GM19240 (cell line): ENCODE results near the gene MRPS25.

Experiments used
- DNase-seq: peaks from one replicate; pipeline ENCODE4 v3.0.0; 2011; ENCODE audit warnings: low spot score; ENCODE audit not compliant: insufficient read length

MRPS25 gene

GRCh38 chr3:15083252-15083651 is 18.1 kb upstream of the MRPS25 start:
- no peak for DNase-seq

GRCh38 chr3:15081960-15082664 is 17.0 kb upstream of the MRPS25 start:
- no peak for DNase-seq

DNA sequence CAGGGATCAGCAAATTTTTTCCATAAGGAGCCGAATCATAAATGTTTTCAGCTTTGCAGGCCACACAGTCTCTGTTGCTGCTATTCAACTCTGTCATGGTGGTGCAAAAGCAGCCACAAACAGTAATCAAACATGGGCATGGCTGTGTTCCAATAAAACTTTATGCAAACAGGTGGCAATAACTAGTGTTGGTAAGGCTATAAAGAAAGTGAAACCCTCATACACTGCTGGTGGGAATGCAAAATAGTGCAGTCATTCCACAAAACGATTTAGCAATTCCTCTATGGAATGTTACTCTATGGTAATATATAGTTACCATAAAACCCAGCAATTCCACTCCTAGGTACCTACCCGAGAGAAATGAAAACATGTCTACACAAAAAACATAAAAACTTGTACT is 14.0 kb upstream of the MRPS25 start:
- DNase-seq = no peak

DNA sequence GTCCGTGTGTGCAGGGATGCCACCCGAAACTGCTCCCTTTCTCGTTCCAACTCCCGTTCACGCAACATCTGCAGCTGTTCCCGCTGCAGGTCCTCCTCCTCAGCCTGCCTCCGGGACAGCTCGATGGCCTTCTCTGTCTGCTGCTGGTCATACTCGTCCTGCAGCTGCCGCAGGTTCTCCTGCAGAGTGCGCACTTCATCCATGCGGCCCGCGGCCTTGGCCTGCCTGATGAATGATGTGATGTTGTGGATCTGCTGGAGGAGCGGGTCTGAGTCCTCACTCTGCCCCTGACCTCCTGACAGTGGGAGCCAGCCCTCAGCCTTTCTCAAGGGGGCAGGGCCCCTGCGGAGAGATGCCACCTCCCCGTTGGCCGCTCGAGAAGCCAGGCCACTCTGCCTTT is 9.4 kb upstream of the MRPS25 start:
- no peak for DNase-seq

GRCh38 chr3:15071699-15072098 is 6.6 kb upstream of the MRPS25 start:
- DNase-seq = no peak

DNA sequence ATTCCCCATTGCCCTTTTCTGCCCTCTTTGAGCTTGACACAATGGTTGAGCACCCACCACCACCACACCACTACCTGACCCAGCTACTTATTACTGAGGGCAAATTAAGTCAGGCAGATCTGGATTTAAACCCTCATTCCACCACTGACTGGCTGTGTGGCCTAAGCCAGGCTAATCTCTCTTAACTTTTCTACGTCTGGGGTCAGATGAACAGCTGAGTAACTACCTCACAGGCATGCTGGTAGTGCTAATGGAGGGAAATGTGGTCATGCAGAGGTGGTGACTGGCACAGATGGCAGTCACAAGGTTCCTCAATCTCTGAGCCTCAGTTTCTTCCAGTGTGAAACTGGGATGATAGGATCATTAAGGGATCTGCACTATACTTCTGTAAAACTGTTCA is 4.3 kb upstream of the MRPS25 start:
- no peak for DNase-seq

DNA sequence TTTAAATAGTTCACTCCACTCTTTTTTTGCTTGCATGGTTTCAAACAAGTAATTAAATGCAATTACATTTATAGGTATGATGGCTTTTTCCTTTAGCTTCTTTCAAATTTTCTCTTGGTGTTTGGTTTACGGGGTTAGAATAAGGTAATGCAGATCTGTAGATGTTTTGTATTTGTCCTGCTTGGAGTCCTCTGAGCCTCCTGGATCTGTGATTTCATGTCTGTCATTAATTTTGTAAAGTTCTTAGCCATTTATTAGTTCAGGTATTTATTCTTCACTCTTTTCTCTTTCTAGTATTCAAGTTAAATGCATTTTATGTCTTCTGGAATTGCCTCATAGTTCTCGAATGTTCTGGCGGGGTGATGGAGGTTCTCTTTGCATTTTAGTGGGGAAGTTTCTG is 1.4 kb upstream of the MRPS25 start:
- DNase-seq = no peak

GRCh38 chr3:15065550-15066007 is 464 bp upstream of the MRPS25 start:
- DNase-seq = no peak

DNA sequence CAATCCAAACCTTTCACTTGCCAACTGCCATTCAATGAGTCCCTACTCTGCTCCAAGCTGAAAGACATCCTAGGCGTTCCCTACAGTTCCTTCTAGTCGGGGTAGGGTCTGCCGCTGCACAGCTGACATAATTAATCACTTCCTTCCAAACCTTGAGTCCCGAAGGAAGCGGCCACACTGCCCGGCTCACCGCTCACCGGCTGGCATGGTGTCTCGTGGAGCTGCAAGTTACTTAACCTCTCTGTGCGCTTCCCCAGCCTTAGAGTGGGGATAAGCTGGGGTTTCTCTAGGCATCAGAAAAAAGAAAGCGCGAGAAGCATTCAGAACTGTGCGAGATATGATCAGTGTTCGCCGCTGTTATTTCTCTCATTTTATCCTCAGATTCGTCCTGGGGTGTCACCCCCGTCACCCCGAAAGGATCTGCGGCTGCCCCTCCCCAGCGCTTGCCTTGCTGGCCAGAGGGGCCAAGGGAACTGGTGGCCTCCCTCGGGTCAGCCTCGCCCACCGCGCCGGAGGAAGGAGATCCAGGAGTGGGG is 748 bp downstream of the MRPS25 start:
- DNase-seq = peak; percentile 55

- no peak for DNase-seq
Measured at GRCh38 chr3:15063656-15064286, 1.3 kb downstream of the MRPS25 start.

- no peak for DNase-seq
Measured at GRCh38 chr3:15063238-15063637, 1.9 kb downstream of the MRPS25 start.

DNA sequence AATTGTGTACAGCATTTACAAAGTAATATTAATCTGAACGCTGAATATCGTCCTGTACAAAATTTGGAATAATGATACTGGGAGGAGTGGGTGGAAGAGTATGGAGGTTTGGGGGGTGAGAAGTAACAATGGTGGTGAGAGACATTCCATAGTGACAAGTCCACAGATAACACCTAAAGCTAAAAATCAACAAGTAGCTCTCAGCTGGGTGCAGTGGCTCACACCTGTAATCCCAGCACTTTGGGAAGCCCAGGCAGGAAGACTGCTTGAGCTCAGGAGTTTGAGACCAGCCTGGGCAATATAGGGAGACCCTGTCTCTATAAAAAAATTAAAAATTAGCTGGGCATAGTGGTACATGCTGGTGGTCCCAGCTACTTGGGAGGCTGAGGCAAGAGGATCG is 5.1 kb downstream of the MRPS25 start:
- no peak for DNase-seq

- no peak for DNase-seq
Measured at GRCh38 chr3:15056676-15057404, 8.3 kb downstream of the MRPS25 start.

GRCh38 chr3:15055019-15055557 is 10.0 kb downstream of the MRPS25 start:
- DNase-seq = peak; percentile 43

DNA sequence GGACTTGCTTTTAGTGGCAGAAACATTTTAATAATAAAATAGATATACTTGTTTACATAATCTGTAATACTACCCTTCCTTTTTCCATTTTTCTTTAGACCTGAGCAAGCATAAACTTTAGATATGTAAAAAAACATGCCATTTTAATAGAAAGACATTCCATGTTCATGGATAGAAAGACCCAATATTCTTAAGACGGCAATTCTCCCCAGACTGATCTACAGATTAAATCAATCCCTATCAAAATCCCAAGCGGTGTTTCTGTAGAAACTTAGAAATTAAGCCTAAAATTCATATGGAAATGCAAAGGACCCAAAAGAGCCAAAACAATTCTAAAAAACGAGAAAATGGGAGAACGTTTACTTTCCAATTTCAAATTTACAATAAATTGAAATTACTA is 11.6 kb downstream of the MRPS25 start:
- no peak for DNase-seq

DNA sequence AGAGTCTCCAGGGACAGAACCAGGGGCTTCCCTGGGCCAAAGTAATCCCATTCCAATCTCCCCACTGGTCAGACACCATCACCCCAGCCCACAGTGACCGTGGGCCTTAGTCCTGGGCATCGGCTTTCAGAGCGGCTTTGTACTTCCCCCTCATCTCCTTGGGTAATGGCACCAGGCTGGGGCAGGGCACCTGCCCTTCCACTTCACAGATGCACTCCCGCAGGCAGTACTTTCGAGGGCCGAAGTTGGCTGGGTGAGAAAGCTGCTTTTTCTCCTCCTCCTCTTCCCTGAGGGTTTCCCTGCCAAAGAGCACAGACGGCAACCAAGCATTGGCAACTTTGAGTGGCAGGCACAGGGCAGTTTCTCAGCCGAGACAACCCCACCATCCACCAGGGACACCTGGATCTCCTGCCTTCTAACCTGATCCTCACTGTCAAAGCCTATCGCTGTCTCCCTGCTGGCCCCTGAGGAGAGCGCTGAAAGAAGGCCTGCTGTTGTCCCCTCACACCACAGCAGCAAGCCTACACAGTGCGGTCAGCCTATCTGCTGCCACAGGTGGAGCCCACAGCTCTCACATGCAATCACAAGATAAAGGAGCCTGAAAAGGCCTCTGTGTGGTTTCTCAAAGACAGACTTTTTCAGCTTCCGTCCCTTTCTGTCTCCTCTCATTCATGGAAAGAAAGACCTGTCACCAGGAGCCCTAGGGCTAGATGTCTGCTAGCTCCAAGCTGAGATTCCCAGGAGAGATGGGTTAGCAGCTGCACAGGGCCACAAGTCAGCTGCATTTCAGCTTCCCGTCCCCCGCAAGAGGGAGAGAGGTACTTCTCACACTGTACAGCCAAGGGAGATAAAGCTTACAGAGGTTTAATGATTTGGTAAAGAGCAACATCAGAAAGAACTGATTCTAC is 12.5 kb downstream of the MRPS25 start:
- DNase-seq = no peak

- DNase-seq = peak; percentile 51
Measured at GRCh38 chr3:15051531-15051930, 13.6 kb downstream of the MRPS25 start.

- DNase-seq = peak; percentile 57
Measured at GRCh38 chr3:15050405-15051092, 14.6 kb downstream of the MRPS25 start.

GRCh38 chr3:15049584-15049983 is 15.5 kb downstream of the MRPS25 start:
- DNase-seq = no peak

- no peak for DNase-seq
Measured at GRCh38 chr3:15045667-15046066, 19.4 kb downstream of the MRPS25 start.
